ENCODE data around the gene GBX1.
A peak's percentile ranks its signal among the peaks of the same experiment; 100 is the strongest.

GBX1 gene

GRCh38 chr7:151206914-151207313 lies 39.4 kb upstream of the GBX1 start:
- DNase-seq (ENCODE audit: low read depth): peak; percentile 38
- no peak overlapping the region for H3K4me3 ChIP-seq (ENCODE audit: low read depth, low read length)
- TF ChIP-seq MAX (IDR thresholded peaks at IDR 0.05; ENCODE audit: low read depth, low read length) (no peak), CTCF (IDR thresholded peaks at IDR 0.05; ENCODE audit: low read depth, low read length) (no peak), POLR2A (IDR thresholded peaks at IDR 0.05; ENCODE audit: extremely low read depth, insufficient read length) (no peak), MYC (IDR thresholded peaks at IDR 0.05; ENCODE audit: low read depth, low read length) (no peak)

- no peak overlapping the region for H3K4me3 ChIP-seq (ENCODE audit: low read depth, low read length)
- TF ChIP-seq MYC (IDR thresholded peaks at IDR 0.05; ENCODE audit: low read depth, low read length) (no peak), CTCF (IDR thresholded peaks at IDR 0.05; ENCODE audit: low read depth, low read length) (no peak), POLR2A (IDR thresholded peaks at IDR 0.05; ENCODE audit: extremely low read depth, insufficient read length) (no peak), MAX (IDR thresholded peaks at IDR 0.05; ENCODE audit: low read depth, low read length) (no peak)
- no peak for DNase-seq (ENCODE audit: low read depth)
Measured at GRCh38 chr7:151205730-151206129, 38.2 kb upstream of the GBX1 start.

GRCh38 chr7:151204383-151205032 lies 37.0 kb upstream of the GBX1 start:
- H3K4me3 ChIP-seq (ENCODE audit: low read depth, low read length): no peak overlapping the region
- DNase-seq (ENCODE audit: low read depth): no peak
- TF ChIP-seq CTCF (IDR thresholded peaks at IDR 0.05; ENCODE audit: low read depth, low read length): no peak
- no peak for TF ChIP-seq MAX (IDR thresholded peaks at IDR 0.05; ENCODE audit: low read depth, low read length)
- TF ChIP-seq POLR2A (IDR thresholded peaks at IDR 0.05; ENCODE audit: extremely low read depth, insufficient read length): no peak
- TF ChIP-seq MYC (IDR thresholded peaks at IDR 0.05; ENCODE audit: low read depth, low read length): no peak

- TF ChIP-seq CTCF (IDR thresholded peaks at IDR 0.05; ENCODE audit: low read depth, low read length) (no peak), MYC (IDR thresholded peaks at IDR 0.05; ENCODE audit: low read depth, low read length) (no peak), MAX (IDR thresholded peaks at IDR 0.05; ENCODE audit: low read depth, low read length) (no peak), POLR2A (IDR thresholded peaks at IDR 0.05; ENCODE audit: extremely low read depth, insufficient read length) (no peak)
- H3K4me3 ChIP-seq (ENCODE audit: low read depth, low read length): no peak overlapping the region
- DNase-seq (ENCODE audit: low read depth): no peak
Measured at GRCh38 chr7:151202836-151203235, 35.3 kb upstream of the GBX1 start.

GRCh38 chr7:151201751-151202150 lies 34.3 kb upstream of the GBX1 start:
- no peak for TF ChIP-seq CTCF (IDR thresholded peaks at IDR 0.05; ENCODE audit: low read depth, low read length)
- TF ChIP-seq MYC (IDR thresholded peaks at IDR 0.05; ENCODE audit: low read depth, low read length): no peak
- TF ChIP-seq POLR2A (IDR thresholded peaks at IDR 0.05; ENCODE audit: extremely low read depth, insufficient read length): no peak
- no peak for TF ChIP-seq MAX (IDR thresholded peaks at IDR 0.05; ENCODE audit: low read depth, low read length)
- H3K4me3 ChIP-seq (ENCODE audit: low read depth, low read length): no peak overlapping the region
- DNase-seq (ENCODE audit: low read depth): no peak
